ENCODE data around the gene SENP8.
A peak's percentile ranks its signal among the peaks of the same experiment; 100 is the strongest.

The SENP8 gene

GRCh38 chr15:72113347-72114031 lies 4.7 kb upstream of the SENP8 start:
- no peak for DNase-seq

- no peak for DNase-seq
These were observed 1.3 kb upstream of the SENP8 start for GRCh38 chr15:72116731-72117485.

GRCh38 chr15:72117486-72118016 lies 652 bp upstream of the SENP8 start:
- DNase-seq: peak; percentile 77

- DNase-seq: no peak
These were observed 6.0 kb downstream of the SENP8 start for GRCh38 chr15:72124218-72124617.

GRCh38 chr15:72127724-72128322 lies 9.6 kb downstream of the SENP8 start:
- no peak for DNase-seq

GRCh38 chr15:72128359-72128758 lies 10.2 kb downstream of the SENP8 start:
- DNase-seq: no peak

- no peak for DNase-seq
These were observed 12.1 kb downstream of the SENP8 start for GRCh38 chr15:72130272-72130671.

DNA sequence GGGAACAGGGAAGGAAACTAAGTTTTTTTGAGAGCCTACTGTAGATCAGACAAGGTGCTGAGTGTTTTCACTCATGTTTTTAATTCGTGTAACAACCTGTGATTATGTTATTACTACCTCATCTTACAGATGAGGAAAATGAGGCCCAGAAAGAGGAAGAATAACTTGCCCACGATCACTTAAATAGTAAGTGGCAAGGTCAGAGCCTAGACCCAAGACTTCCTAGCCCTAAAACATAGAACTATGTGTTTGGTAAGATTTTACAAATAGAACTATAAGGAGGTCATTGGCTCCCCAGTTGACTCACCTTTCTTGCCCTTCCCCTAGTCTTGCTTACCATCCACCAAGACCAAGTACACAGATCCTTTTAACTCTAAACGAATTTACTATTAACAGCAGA lies 13.7 kb downstream of the SENP8 start:
- DNase-seq: no peak

GRCh38 chr15:72133211-72133610 lies 15.0 kb downstream of the SENP8 start:
- no peak for DNase-seq

GRCh38 chr15:72135719-72136118 lies 17.5 kb downstream of the SENP8 start:
- DNase-seq: no peak

DNA sequence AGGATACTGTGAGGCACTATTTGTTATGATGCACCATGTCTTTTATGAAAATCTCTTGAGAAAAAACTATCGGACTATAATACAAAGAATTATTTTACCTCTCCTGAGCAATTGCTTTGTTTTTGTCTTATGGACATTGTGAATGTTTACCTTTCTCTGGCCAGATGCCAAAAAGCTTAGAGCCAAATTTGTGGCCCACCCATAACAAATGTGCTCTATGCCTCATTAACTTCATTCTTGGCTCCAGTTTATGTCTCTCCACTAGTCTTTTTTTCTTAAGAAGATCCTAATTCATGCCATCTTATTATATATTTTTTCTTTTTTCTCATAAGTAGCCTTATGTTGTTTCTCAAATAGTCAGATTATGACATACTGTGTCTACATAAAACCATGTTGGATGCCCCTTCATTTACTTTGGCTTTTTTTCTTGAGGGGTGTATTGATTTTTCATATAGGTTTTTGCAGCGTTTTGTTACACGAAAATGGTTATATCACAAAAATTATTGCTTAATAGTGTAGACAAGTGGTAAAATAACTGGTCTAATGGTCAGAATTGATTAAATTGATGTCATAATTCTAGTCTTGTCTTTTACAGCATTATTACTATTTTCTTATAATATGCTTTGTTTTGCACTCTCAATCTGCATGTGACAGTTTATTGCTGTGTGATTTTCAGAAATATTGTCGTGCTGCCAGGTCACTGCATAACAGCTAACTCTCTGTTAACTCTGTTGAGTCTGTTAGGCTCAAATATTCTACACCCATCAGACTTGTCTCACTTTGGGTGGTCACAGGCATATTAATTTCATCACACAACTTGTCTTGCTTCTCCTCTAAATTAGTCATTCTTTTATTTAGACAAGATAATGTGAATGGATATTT lies 18.2 kb downstream of the SENP8 start:
- DNase-seq: no peak

DNA sequence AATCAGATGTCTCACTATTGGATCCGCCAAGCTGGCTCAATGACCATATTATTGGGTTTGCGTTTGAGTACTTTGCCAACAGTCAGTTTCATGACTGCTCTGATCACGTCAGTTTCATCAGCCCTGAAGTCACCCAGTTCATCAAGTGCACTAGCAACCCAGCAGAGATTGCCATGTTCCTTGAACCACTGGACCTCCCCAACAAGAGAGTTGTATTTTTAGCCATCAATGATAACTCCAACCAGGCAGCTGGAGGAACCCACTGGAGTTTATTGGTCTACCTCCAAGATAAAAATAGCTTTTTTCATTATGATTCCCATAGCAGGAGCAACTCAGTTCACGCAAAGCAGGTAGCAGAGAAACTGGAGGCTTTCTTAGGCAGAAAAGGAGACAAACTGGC lies 21.5 kb downstream of the SENP8 start:
- DNase-seq: no peak

- DNase-seq: no peak
These were observed 21.9 kb downstream of the SENP8 start for GRCh38 chr15:72140088-72140487.

- DNase-seq: no peak
These were observed 23.2 kb downstream of the SENP8 start for GRCh38 chr15:72141171-72142084.

DNA sequence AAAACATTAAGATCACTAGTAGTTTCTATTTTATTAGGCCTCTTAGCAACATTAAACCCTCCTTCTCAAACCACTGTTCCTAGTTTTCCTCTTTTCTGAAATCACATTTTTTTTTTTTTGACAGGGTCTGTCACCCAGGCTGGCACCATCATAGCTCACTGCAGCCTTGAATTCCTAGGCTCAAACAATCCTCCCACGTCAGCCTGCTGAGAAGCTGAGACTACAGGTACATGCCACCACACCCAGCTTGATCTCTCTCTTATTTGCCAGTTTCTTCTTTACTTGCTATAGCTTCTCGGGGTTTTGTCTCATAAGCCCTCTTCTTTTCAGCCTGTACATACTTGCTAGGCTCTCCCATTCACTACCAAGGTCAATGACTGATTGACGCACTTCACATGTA lies 28.0 kb downstream of the SENP8 start:
- no peak for DNase-seq

GRCh38 chr15:72146934-72147333 lies 28.7 kb downstream of the SENP8 start:
- no peak for DNase-seq

GRCh38 chr15:72147418-72147817 lies 29.2 kb downstream of the SENP8 start:
- DNase-seq: no peak

DNA sequence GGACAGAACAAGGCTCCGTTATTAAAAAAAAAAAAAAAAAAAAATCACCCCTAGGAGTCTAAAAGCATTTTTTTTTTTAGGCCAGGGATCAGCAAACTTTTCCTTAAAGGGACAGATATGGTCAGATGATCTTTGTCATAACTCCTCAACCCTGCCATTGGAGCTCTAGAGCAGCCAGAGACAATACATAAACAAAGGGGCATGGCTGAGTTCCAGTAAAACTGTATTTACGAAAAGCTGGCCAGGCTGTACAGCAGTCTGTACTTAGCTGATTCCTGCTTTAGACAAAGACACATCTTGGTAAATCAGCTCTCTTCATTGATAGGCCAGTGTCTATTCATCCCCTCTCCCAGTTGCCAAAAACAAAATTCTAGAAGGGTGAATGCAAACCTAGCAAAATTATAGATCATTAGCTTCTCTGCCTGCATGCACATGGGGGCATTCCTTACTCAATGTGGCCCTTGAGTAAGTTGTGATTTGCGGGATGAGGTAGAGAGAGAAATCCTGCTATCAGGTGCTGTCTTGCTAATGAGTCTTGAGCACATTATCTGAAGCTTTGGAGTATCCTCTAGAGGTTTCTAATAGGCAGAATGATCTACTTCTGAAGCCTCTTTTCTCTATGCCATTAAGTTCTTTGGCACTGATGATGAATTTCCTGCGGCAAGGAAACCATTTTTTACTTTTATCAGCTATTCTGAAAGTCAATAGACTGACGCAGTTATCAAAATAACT lies 35.2 kb downstream of the SENP8 start:
- no peak for DNase-seq

- no peak for DNase-seq
These were observed 36.1 kb downstream of the SENP8 start for GRCh38 chr15:72154316-72154715.

DNA sequence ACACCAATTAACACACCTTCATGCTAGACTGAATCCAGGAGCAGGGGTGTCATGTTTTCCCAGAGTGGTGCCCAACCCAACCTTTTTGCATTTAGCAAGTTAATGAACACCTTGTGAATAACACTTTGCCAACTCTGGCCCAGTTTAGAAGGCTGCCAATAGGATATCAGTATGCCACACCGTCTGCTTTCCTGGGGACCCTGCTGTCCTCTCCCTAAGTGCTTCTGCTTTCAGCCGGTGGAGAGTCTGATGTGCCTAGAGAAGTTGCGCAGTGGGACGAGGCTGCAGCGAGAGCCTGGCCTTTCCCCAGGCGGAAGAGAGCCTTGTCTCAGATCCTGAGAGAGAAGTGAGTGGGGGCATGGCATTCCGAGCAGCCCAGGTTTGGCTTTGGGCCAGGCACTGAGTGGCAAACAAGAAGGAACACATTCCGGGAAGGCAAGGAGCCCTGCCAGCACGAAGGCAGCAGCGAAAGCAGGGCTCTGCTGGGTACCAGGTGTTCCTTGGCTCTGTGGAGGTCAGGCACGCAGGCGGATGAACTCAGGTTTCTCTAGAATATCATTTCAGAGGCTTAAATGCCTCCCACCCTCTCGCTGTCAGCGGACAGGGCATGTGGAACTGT lies 36.9 kb downstream of the SENP8 start:
- no peak for DNase-seq
